SU-DHL-6 (cell line): ENCODE results near the gene CFAP251.

Experiments
- H2AFZ ChIP-seq: fragments of 200-600 bp; sonication (generic); 2 replicates; pipeline ENCODE4 v1.6.1; 2014; ENCODE audit warnings: low read depth, mild to moderate bottlenecking, moderate library complexity, mixed read lengths, antibody characterized with exemption, low read length; ENCODE audit not compliant: severe bottlenecking
- H3F3A ChIP-seq: fragments of 200-600 bp; shearing (Covaris generic); 2 replicates; pipeline ENCODE4 v1.6.0; 2016; ENCODE audit warnings: antibody characterized with exemption, mild to moderate bottlenecking; ENCODE audit not compliant: insufficient read depth
- H3K27ac ChIP-seq: fragments of 200-600 bp; sonication (generic); 2 replicates; pipeline ENCODE4 v1.5.1; 2016; ENCODE audit warnings: low read depth, mild to moderate bottlenecking, low read length, moderate library complexity, mixed read lengths
- H3K27me3 ChIP-seq: fragments of 200-600 bp; sonication (generic), shearing (Covaris generic); 2 replicates; pipeline ENCODE4 v1.6.0; 2014; ENCODE audit warnings: mild to moderate bottlenecking, low read length
- H3K36me3 ChIP-seq: fragments of 200-600 bp; sonication (generic); 2 replicates; pipeline ENCODE4 v1.6.1; 2014; ENCODE audit warnings: mild to moderate bottlenecking, low read length, mixed read lengths
- H3K4me2 ChIP-seq: fragments of 300-600, 200-600 bp; shearing (Covaris generic), sonication (generic); 2 replicates; pipeline ENCODE4 v1.6.0; 2014; ENCODE audit warnings: low read length, low read depth, mild to moderate bottlenecking; ENCODE audit not compliant: poor library complexity, severe bottlenecking
- H3K4me3 ChIP-seq: fragments of 200-600 bp; sonication (generic); 2 replicates; pipeline ENCODE4 v1.5.1; 2014; ENCODE audit warnings: antibody characterized with exemption, low read length, mild to moderate bottlenecking, mixed read lengths; ENCODE audit not compliant: insufficient read depth, poor library complexity, severe bottlenecking
- H3K79me2 ChIP-seq: fragments of 200-600 bp; sonication (generic); 2 replicates; pipeline ENCODE4 v1.6.1; 2014; ENCODE audit warnings: mild to moderate bottlenecking, low read length, moderate library complexity; ENCODE audit not compliant: insufficient read depth
- H3K9ac ChIP-seq: fragments of 200-600 bp; sonication (generic); 2 replicates; pipeline ENCODE4 v1.7.0; 2014; ENCODE audit warnings: mild to moderate bottlenecking, low read length
- H3K9me2 ChIP-seq: fragments of 200-600 bp; sonication (generic); replicated peaks from 2 replicates; pipeline ENCODE4 v1.6.1; 2014; ENCODE audit warnings: low read length; ENCODE audit not compliant: insufficient read depth
- H3K9me3 ChIP-seq: fragments of 200-600 bp; sonication (generic); 2 replicates; pipeline ENCODE4 v1.6.1; 2014; ENCODE audit warnings: low read length, mixed read lengths; ENCODE audit not compliant: insufficient read depth
- H4K20me1 ChIP-seq: fragments of 200-600 bp; sonication (generic); 2 replicates; pipeline ENCODE4 v1.6.1; 2014; ENCODE audit warnings: low read depth, mild to moderate bottlenecking, antibody characterized with exemption, low read length, moderate library complexity, mixed read lengths
- CTCF ChIP-seq: fragments of 200-600 bp; sonication (generic); IDR thresholded peaks from one replicate; pipeline ENCODE4 v1.5.1; 2017; ENCODE audit warnings: antibody characterized with exemption, mild to moderate bottlenecking, low read length, moderate library complexity; ENCODE audit not compliant: insufficient read depth, poor library complexity, severe bottlenecking
- EZH2phosphoT487 ChIP-seq: fragments of 200-600 bp; sonication (generic), shearing (Covaris generic); conservative IDR thresholded peaks from 2 replicates; pipeline ENCODE4 v1.6.1; 2018; ENCODE audit warnings: mild to moderate bottlenecking, antibody characterized with exemption, low read length, moderate library complexity, mixed read lengths

The CFAP251 gene

DNA sequence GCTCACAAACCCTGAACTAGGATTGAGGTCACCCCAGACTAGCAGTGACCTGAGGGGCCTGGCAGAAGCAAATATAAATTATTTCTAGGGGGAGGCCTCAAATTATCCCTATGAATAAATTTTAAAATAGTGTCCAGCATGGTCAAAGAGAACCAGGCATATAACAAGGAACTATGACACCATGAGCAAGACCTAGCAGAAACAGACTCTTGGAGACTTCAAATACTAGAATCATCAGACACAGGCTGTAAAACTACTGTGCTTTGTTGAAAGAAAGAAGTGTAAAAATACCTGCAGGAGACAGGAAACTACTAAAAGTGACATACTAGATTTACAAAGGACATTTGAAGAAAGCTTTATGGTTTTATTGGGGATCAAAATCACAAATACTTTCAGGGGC is 100.1 kb downstream of the CFAP251 start:
- H3K36me3 ChIP-seq = peaks cover 23% of the 10 kb centered on the region
- peaks cover 58% of the 10 kb centered on the region for H3K79me2 ChIP-seq
- H3K9ac ChIP-seq = peak overlapping the region; percentile 100
- peak overlapping the region; percentile 100 for H3K27ac ChIP-seq
- peak overlapping the region; percentile 94 for H3K4me2 ChIP-seq
- TF ChIP-seq EZH2phosphoT487 (no peak), CTCF (no peak)
- peaks cover 69% of the 10 kb centered on the region for H3F3A ChIP-seq
- no peaks in the 10 kb centered on the region for H4K20me1 ChIP-seq
- peaks cover 21% of the 10 kb centered on the region; the same call in 1 of the 2 replicates for H3K9me3 ChIP-seq
- H3K27me3 ChIP-seq = no peaks in the 10 kb centered on the region
- no peaks in the 10 kb centered on the region for H3K9me2 ChIP-seq
- H2AFZ ChIP-seq = no peak overlapping the region
- H3K4me3 ChIP-seq = peak overlapping the region; percentile 55

DNA sequence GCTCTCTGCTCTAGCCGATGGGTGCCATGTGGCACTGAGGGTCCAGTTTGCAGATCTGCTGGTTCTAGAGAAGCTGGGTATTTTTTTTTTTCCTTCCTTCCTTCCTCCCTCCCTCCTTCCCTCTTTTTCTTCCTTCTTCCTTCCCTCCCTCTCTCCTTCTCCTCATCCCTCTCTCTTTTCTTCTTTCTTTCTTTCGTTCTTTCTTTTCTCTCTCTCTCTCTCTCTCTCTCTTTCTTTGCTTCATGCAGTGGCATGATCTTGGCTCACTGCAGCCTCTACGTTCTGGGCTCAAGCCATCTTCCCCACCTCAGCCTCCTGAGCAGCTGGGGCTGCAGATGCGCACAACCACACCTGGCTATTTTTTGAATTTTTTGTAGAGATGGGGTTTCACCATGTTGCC is 100.5 kb downstream of the CFAP251 start:
- Histone ChIP-seq H3K79me2 (peaks cover 60% of the 10 kb centered on the region), H3K4me3 (peak overlapping the region; percentile 55), H4K20me1 (no peaks in the 10 kb centered on the region), H3K27me3 (no peaks in the 10 kb centered on the region), H2AFZ (no peak overlapping the region), H3K9me3 (peaks cover 21% of the 10 kb centered on the region; the same call in 1 of the 2 replicates), H3F3A (peaks cover 69% of the 10 kb centered on the region), H3K36me3 (peaks cover 23% of the 10 kb centered on the region), H3K4me2 (peak overlapping the region; percentile 94), H3K27ac (peak overlapping the region; percentile 100), H3K9me2 (no peaks in the 10 kb centered on the region), H3K9ac (peak overlapping the region; percentile 100)
- no peak for TF ChIP-seq EZH2phosphoT487
- no peak for TF ChIP-seq CTCF

DNA sequence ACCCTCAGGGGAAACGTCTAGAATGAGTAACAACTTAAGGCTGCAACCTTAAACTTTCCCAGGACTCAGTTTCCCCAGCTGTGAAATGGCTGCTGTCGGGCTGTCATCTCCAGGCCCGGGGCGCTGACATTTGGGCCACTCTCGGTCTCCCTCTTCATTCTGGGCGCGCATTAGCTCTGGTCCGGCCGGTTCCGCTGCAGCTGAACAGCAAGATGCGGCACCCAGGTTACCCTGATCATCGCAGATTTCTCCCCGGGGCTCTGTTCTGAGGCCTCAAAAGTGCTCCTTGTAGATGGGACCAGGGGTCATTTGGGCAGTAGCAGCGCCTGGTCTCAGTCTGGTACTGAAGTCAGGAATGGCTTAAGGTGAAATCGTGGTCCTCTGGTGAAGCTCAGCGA is 102.4 kb downstream of the CFAP251 start:
- Histone ChIP-seq H3K79me2 (peaks cover 78% of the 10 kb centered on the region), H2AFZ (no peak overlapping the region), H3K9me2 (no peaks in the 10 kb centered on the region), H4K20me1 (no peaks in the 10 kb centered on the region), H3K27me3 (no peaks in the 10 kb centered on the region), H3K36me3 (peaks cover 26% of the 10 kb centered on the region), H3F3A (peaks cover 69% of the 10 kb centered on the region), H3K4me3 (peak overlapping the region; percentile 55), H3K9me3 (peaks cover 21% of the 10 kb centered on the region; the same call in 1 of the 2 replicates), H3K27ac (peak overlapping the region; percentile 100), H3K4me2 (peak overlapping the region; percentile 94), H3K9ac (peak overlapping the region; percentile 100)
- TF ChIP-seq CTCF (no peak), EZH2phosphoT487 (no peak)
